Activated CD8-positive, alpha-beta memory T cell treated with anti-CD3 and anti-CD28 coated beads, Interleukin-2, amount 50 U/mL, for 1 hour (primary cell): ENCODE measurements around the gene ZC3H13.

Experiments used
- DNase-seq: peaks from one replicate; pipeline ENCODE4 v3.0.0-alpha.2; 2020; ENCODE audit errors: extremely low read depth

ZC3H13 gene, protein sequence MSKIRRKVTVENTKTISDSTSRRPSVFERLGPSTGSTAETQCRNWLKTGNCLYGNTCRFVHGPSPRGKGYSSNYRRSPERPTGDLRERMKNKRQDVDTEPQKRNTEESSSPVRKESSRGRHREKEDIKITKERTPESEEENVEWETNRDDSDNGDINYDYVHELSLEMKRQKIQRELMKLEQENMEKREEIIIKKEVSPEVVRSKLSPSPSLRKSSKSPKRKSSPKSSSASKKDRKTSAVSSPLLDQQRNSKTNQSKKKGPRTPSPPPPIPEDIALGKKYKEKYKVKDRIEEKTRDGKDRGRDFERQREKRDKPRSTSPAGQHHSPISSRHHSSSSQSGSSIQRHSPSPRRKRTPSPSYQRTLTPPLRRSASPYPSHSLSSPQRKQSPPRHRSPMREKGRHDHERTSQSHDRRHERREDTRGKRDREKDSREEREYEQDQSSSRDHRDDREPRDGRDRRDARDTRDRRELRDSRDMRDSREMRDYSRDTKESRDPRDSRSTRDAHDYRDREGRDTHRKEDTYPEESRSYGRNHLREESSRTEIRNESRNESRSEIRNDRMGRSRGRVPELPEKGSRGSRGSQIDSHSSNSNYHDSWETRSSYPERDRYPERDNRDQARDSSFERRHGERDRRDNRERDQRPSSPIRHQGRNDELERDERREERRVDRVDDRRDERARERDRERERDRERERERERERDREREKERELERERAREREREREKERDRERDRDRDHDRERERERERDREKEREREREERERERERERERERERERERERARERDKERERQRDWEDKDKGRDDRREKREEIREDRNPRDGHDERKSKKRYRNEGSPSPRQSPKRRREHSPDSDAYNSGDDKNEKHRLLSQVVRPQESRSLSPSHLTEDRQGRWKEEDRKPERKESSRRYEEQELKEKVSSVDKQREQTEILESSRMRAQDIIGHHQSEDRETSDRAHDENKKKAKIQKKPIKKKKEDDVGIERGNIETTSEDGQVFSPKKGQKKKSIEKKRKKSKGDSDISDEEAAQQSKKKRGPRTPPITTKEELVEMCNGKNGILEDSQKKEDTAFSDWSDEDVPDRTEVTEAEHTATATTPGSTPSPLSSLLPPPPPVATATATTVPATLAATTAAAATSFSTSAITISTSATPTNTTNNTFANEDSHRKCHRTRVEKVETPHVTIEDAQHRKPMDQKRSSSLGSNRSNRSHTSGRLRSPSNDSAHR (N-terminal part only)

DNA sequence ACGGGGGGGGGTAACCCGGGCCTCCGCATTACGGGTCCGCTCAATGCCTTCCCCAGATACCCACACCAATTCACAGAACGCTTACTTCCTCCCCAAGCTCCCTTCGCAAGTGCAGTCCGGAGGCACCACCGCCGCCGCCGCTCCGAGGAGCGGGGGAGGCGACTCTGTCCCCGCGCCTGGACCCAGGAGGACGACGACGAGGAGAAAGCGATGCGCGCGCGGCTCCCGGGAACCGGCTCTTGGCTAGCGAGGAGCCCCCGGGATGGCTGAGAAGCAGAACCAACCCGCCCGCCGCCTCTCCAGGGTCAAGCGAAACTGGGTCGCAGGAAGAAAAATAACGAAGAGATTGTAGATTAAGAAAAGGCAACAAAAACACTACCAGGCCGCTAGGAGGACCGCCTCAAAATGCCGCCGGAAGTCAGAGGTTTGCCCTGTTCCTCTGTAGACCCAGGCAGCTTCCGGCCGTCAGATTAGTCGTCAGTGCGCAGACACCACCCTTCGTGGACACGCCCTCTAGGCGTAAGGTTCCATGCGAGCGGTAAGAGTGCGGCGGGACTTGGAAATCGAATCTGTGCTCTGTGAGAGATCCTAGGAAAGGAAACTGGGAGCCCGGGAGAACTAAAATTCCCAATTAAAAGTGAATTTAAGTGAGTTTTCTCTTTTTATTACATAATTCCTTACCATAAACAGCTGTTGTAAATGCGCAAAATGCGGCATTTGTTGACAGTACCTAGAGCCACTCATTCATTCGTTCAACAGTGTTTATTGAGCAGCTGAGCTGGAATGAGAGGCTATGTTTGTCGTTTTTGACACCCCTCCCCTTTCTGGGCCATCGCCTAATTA lies at the start of gene ZC3H13:
TSS of gene ZC3H13 (minus strand) at position 428 of the 843 bp plus-strand sequence. CDS start 7,239 bp downstream, outside the sequence.
- DNase-seq = peak; percentile 90

DNA sequence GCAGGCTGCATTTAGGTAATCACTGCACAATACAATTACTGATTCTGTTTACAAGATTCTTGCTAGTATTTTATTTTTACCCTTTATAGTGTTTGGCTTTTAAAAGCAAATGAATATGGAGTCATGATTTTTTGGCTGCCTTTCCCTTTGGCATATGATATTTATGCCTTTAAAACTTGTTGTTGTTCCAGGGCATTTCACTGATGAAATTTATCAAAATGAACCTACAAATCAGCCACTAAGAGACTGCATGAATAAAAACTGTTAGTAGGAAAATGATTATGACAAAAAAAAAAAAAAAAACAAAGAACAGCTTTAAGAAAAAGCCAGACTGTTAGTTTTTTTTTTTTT lies 49.7 kb upstream of the ZC3H13 start:
- DNase-seq = no peak

DNA sequence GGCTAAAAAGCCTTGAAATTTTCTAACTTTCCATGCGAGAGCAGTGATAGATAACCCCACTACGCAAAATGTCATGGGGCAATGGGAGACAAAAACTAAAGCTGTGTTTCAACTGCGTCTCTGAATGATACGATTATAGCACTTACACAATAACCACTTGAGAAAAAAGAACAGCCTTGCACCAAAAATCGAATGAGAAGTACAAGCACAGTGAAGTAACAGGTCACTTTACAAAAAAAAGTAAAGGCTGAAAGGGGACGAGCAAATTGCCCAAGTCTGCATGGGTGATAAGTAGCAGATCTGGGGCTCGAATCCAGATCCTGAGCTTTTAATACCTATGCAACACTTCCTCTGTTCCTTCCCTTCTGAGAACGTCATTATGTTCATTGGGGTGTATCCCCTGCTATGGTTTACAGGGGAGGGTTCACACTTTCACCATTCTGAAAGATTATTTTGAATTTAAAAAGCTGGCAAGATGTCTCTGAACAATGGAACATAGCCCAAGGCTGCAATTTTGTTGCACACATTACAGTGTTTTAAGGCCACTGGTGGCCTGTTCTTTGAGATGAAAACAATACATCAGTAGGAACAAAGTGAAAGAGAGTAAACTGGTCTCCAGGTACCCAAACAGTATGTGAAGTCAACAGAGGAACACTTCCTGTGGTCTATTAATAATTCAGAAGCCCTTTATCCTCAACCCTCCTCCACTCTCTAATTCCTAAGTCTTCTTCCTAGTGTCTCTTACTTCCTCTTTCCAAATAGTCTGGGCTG lies 49.1 kb upstream of the ZC3H13 start:
- DNase-seq = no peak

DNA sequence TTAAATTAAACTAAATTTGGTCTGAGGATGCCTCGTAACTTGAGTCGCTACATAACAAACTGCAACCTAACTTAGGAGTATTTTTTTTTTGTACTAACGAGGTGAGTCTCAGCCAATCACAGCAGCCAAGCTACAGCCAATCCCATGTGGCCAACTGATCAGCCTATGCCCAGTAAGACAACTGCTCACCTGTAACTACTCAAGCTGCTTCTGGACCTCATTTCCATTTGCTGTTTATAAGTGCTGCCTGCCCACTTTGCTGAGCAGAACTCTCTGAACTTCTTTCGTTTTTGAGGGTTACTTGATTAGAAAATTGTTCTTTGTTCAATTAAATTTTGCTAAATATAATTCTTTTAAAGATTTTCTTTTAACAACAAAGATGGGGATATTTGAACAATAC lies 48.5 kb upstream of the ZC3H13 start:
- no peak for DNase-seq

DNA sequence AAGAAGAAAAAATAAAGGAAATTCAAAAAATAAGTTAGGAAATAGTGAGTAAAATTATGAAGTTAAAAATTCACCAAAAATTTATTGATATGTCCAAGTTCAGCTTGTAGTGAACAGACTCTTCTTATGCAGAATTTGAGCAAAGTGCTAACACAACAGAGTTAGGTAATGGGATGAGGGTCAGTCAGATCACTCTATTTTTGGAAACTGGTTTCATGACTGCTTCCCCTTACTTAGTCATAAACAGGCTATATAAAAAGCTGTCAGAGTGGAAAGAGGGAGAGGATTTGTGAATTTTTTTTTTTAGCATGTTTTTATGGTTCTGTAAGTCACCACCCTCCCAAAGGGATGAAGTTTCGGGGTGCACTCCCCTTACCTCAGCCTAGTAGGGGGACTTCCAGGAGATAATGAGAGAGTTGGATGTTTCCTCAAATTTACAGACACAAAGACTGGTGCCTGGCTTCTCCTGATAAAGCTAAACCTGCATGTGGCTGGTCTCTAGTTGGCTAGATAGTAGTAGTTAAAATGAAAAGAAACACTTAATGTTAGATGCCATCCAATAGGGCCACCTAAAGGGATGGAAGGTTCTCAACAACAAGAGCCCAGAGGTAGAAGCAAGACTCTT lies 47.8 kb upstream of the ZC3H13 start:
- no peak for DNase-seq

DNA sequence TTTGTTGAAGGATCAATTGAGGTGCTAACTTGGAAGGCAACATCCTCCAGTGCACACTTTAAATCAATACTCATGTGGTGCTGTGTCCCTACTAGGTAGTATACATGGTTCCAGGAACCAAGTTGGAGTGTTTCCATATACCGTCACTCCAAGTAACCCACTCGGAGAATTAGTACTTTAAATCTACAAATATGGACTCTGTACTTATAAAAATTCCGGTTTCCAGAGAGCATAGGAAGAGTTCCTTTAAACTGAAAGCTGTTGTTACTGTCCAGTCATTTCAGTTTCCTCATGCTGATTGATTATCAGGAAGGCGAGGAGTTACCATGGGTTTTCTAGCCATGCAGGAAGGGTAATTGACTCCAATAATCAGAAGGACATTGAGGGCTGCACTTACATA lies 45.1 kb upstream of the ZC3H13 start:
- no peak for DNase-seq

DNA sequence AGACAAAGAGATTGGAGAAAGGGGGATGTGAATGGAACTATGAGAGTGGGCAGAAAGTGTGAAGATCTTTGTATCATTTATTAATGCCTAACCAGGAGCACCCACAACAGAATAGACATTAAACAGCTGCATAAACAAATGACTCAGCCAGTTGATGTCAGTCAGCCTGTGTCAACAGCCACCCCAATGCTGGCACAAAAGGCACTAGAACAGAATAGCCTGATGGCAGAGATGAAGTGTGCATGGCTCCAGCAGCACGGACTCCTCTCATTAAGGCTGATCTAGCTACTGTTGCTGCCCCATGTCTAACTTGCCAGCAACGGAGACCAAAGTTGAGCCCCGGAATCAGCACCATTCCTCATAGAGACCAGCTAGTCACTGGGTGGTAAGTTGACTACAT lies 44.5 kb upstream of the ZC3H13 start:
- no peak for DNase-seq

DNA sequence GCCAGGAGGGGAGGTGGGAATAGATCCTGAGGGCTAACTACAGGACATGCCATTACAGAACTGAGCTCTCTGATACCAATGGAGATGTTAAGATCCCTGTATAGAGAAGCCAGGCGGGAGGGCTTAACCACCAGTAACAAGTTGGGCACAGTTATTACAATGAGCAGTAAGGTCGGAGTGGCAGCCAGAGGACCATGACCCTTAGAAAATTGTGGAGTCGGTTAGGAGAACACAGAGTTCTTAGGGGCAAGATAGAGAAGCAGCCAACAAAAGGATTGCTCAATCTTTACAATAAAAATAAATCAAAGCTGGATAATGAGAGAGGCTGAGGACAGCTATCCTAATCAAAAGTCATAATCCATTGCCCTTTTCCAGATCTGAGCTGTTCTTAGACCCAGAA lies 41.9 kb upstream of the ZC3H13 start:
- DNase-seq = no peak

DNA sequence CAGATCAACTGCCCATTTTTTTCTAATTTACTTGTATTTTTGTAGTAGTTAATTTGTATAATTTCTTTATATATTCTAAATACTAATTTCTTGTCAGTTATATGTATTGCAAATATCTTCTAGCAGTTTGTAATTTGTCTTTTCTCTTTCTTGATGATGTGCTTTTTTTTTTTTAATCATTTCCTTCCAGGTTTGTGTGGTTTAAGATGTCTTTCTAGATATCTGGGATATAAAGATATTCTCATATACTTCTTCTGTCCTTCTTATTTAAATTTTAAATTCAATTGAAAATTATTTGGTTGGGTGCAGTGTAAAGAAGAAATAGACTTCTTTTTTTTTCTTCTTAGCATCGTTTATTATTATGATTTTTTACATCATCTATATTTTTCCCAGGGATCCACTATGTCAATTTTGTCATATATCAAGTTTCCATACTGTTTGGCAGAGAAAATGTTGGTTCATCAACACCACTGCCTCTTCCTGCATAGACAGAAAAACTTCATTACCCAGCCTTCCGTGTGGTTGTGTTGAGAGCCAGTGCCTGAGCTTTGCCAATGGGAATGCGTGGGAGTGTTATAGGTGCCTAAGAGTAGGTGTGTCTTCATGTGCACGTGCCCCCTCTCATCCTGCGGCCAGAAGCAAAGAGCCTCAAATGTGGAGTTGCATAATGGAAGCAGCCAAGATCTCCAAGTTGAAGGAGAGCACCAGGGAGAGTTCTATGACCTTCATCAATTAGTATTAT lies 36.4 kb upstream of the ZC3H13 start:
- no peak for DNase-seq

DNA sequence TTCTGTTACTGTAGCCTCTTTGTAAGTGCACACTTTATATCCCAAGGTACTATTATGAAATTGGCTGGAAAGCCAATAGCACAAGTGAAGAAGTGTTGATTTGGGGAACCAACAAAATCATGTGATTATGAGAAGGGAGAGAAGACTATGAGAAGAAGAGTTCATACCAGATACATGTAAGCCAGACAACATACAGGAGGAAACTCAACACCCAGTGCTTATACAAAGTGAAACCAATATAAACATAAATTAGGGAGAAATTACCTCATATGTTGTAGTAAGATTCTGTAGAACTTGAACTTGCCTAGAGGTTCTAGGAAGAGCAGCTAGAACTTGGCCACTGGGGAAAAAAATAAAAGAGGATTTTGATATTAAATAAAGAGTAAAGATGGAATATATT lies 34.9 kb upstream of the ZC3H13 start:
- no peak for DNase-seq

DNA sequence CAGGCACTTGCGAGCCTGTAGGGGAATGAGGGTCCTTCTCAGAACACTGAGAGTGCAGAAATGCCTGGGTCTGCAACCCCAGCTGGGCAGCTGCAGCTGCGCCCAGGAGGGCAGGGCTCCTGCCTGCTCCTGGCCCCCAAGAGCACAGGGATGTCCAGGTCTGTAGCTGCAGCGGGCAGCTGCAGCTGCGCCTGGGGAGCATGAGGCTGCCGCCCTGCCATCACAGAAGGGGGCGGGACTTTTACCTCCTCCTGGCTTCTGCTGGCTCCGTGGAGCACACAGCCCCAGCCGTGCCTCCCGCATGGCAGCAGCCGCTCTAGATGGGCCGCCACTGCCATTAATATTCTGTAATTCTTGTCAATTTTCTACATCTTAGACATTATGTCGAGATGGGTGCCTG lies 34.4 kb upstream of the ZC3H13 start:
- DNase-seq = no peak

DNA sequence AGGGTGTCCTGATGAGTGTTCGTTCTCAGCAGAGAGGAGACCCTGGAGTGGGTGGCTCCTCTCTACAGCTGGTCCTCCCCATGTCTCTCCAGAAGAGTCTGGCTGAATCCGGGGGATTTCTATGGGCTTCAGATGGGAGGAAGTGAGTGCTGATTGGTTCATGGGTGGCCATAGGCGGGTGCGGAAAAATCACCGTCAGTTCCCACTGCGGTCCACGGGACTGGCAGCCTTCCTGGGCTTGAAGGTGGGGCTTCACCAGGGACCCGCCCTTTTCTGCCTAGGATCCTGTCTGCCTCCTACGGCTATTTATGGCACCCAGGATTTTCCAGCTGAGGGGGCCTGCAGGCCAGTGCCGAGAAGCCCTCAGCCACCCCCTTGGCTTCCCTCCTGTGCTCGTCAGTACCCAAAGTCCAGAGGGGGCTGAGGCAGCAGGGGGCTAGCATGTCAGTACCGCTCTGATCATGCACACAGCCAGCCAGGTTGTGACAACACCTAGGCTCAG lies 33.9 kb upstream of the ZC3H13 start:
- no peak for DNase-seq

DNA sequence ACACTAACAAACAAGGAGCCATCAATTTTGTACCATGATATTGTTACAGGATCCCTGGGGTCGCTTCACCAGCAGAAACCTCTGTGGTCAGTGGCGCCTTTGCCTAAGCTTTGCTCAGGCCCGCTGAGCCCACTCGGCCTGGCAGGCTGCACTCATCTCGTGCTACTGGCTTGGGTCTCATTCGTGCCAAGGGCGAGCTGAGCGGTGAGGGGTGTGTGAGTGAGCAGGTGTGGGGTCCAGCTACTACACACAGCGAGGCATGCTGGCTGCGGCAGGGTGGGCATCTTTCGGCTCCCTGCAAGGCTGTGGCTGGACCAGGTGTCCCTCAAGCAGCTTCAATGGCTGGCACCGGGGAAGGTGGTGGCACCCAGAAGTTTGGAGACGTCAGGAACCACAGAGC lies 33.2 kb upstream of the ZC3H13 start:
- no peak for DNase-seq

DNA sequence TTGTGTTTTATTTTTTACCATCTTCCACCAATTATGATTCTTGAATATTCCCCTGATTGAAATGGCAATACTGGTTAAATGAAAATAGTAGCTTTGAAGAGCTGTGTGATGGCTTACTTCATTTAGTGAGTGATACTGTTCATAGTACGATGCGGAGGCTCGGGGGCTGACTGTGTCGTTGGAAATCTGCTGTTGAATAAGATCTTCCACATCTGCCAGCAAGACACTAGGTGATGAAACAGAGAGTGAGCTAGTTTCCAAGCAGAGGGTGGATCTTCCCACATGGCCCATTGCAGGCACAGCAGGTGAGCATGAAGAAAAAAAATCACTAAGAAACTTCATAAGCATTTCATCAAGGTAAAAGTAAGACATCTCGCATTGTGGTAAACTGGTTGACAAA lies 29.8 kb upstream of the ZC3H13 start:
- no peak for DNase-seq

DNA sequence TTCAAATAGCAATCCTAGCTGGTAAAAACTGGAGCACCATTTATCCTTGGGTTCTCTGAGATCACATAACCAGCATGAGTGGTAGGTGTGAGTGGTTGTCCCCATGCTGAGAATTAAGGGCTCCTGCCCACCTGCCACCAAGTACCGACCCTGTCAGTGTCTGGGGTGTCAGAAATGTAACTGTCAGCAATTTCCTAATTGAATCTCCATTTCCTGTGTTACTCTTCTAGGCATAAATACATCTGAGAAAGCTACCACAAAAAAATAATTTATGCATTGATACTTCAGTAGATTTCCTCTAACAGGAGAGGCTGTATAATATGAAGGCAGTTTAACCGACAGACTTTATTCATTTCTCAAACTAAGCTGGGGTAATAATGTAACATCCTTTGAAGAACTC lies 27.2 kb upstream of the ZC3H13 start:
- DNase-seq = no peak

DNA sequence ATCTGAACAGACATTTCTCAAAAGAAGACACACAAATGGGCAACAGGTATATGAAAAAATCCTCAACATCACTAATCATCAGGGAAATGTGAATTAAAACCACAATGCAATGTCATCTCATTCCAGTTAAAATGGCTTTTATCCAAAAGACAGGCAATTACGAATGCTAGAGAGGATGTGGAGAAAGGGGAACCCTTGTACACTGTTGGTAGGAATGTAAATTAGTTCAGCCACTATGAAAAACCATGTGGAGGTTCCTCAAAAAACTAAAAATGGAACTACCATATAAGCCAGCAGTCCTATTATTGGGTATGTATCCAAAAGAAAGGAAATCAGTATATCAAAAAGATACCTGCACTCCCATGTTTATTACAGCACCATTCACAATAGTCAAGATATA lies 24.7 kb upstream of the ZC3H13 start:
- DNase-seq = no peak

DNA sequence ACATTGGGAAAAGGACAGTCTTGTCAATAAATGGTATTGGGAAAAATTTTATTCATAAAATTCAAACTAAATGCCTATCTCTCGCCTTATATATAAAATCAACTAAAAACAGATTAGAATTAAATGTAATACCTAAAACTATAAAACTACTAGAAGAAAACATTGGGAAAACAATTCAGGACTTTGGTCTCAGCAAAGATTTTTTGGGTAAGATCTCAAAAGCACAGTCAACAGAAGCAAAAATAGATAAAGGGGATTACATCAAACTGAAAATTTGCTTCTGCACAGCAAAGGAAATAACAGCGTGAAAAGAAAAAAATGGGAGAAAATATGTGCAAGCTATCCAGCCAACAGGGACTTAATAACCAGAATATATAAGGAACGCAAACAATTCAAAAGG lies 24.3 kb upstream of the ZC3H13 start:
- no peak for DNase-seq

DNA sequence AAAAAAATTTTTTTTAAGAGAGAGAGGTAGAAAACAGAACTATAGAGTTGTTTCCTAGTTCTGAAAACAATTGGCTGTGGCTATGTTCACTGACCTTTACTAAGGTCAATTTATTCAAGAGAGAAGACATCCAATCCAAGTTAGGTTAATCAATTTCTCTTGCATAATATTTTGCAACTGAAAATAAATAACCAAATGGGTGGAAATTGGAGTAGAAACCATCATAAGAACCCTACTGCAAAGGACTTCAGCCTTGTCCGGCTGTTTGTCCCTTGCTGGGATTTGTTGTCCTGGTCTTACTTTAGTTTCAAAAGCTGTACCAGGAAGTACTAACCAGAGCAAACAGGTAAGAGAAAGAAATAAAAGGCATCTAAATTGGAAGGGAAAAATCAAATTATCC lies 23.3 kb upstream of the ZC3H13 start:
- no peak for DNase-seq

DNA sequence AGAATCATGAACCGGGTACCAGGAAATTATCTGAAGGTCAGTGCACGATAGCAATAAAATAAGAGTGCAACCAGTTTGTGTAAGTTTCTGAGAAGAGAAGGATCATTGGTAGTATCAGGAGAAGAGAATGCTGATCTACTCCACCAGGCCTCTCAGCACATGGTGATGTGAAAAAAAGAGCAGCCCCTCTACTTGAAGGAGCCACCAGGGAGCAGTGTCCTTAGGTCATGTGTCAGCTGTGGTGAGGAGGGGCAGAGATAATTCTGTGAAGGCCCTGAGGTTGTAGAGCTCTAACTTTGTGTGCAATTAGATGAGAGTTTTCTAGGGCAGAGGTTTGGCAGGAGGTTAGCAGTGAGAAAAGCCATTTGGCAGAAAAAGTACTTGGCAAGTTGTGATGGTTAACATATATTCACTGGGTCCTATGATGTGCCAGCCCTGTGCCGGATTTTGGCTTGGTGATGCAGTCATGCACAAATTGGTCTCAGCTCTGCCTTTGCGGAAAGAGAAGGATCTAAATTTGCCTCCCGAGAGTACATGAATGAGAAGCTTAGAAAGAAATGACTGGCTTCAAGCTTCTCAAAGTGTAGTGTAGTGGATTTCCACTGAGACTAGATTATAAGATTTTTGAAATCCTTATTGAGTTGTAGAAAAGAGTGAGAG lies 19.2 kb upstream of the ZC3H13 start:
- DNase-seq = no peak
